ENCODE results near the gene SCRG1.

GRCh38 chr4:173403051-173403450 lies 4.1 kb upstream of the SCRG1 start:
- no peak for TF ChIP-seq ZNF777 (tag by site-specific recombination; IDR thresholded peaks at IDR 0.05; ENCODE audit: borderline replicate concordance)
- no peak for TF ChIP-seq CTCF (tag by site-specific recombination; IDR thresholded peaks at IDR 0.05)
- TF ChIP-seq ZNF354C (tag by site-specific recombination; IDR thresholded peaks at IDR 0.05; ENCODE audit: borderline replicate concordance, low read depth) = no peak
- TF ChIP-seq, protein P1, sequence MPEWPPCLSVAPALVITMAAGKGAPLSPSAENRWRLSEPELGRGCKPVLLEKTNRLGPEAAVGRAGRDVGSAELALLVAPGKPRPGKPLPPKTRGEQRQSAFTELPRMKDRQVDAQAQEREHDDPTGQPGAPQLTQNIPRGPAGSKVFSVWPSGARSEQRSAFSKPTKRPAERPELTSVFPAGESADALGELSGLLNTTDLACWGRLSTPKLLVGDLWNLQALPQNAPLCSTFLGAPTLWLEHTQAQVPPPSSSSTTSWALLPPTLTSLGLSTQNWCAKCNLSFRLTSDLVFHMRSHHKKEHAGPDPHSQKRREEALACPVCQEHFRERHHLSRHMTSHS (tag by site-specific recombination; IDR thresholded peaks at IDR 0.05) = no peak
- no peak for TF ChIP-seq REST (tag by site-specific recombination; IDR thresholded peaks at IDR 0.05)
- TF ChIP-seq ZFP41 (tag by site-specific recombination; IDR thresholded peaks at IDR 0.05; ENCODE audit: borderline replicate concordance) = no peak
- TF ChIP-seq, protein P2, sequence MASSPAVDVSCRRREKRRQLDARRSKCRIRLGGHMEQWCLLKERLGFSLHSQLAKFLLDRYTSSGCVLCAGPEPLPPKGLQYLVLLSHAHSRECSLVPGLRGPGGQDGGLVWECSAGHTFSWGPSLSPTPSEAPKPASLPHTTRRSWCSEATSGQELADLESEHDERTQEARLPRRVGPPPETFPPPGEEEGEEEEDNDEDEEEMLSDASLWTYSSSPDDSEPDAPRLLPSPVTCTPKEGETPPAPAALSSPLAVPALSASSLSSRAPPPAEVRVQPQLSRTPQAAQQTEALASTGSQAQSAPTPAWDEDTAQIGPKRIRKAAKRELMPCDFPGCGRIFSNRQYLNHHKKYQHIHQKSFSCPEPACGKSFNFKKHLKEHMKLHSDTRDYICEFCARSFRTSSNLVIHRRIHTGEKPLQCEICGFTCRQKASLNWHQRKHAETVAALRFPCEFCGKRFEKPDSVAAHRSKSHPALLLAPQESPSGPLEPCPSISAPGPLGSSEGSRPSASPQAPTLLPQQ (tag by site-specific recombination; IDR thresholded peaks at IDR 0.05) = no peak
- TF ChIP-seq ZNF510 (tag by site-specific recombination; IDR thresholded peaks at IDR 0.05; ENCODE audit: insufficient replicate concordance) = no peak

Data from HEK293 (cell line).